ENCODE results near the gene GNAZ. TPM values are rescaled to one million over a fixed set of nuclear protein-coding genes. Genes with fewer than 3 reads are reported as not detected.
A peak's percentile ranks its signal among the peaks of the same experiment; 100 is the strongest.

Gene GNAZ
- polyA plus RNA-seq, 2 of the 4 experiments (the other 2 are of a cell fraction), result 1.9 to 2.5 TPM

DNA sequence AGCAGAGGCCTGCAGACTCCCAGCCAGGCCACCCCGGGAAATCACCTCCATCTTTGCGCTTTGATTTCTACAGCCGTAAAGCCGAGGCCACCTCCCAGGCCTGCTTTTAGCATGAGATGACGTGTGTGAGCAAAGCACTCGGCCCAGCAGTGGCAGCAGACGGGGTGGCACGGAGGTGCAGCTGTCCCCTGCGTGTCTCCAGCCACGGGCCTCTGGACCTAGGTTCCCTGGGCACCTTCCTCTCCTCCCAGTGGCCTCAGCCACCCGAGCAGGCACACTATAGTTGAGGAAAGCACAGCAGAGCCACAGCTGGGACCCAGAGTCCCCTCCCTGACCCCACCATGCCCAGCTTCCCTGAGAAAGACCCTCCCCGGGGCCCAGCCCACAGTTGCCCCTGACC is 15.9 kb downstream of the GNAZ start:
- TF ChIP-seq TFCP2L1 (CRISPR knock-in tag; IDR thresholded peaks at IDR 0.05) (no peak), HOXB13 (CRISPR knock-in tag; IDR thresholded peaks at IDR 0.05; ENCODE audit: low read depth) (no peak), GATA3 (IDR thresholded peaks at IDR 0.05; ENCODE audit: borderline replicate concordance) (no peak), MAFK (IDR thresholded peaks at IDR 0.05; ENCODE audit: partially characterized antibody) (no peak)
- no peak overlapping the region for H3K4me3 ChIP-seq
- CTCF ChIA-PET, result no interaction called here
- H3K9me3 ChIP-seq, result no peaks in the 10 kb centered on the region
- 81% methylated on average over 10 of the region's 12 CpGs for WGBS (ENCODE audit: missing lambda C conversion rate)
- no peak for DNase-seq (ENCODE audit: low read depth in 1 of 2, low spot score in 1 of 2)
- no peak overlapping the region for H3K4me2 ChIP-seq
- POLR2A ChIA-PET, result no interaction called here
- peaks cover 7% of the 10 kb centered on the region; the same call in 1 of the 3 replicates for H3K4me1 ChIP-seq
- FAIRE-seq, result no peak
- no peak for ATAC-seq
- H3K27ac ChIP-seq, result no peak overlapping the region

DNA sequence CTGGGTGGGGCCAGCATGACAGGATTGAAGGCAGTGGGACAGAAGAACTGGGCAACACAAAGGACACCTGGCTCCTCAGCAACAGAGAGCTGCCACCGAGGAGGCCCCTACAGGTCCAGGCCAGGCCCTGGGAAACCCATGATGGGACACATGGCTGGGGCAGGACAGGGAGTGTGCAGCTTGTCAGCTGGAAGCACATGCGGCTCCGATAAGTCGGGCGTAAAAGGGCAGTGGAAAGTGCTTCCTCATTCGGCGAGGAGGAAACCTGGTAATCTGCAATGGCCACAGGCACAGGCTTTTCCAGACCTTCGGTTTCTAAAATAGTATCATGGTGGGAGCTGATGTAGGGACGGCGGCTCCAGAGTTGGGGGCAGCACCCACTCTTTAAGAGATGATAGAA is 16.5 kb downstream of the GNAZ start:
- WGBS (ENCODE audit: missing lambda C conversion rate), result 93% methylated on average over 10 of the region's 10 CpGs
- ChIA-PET POLR2A (no interaction called here), CTCF (no interaction called here)
- Histone ChIP-seq H3K4me2 (no peak overlapping the region), H3K4me1 (peaks cover 7% of the 10 kb centered on the region; the same call in 1 of the 3 replicates), H3K27ac (no peak overlapping the region), H3K4me3 (no peak overlapping the region), H3K9me3 (no peaks in the 10 kb centered on the region)
- DNase-seq (ENCODE audit: low read depth in 1 of 2, low spot score in 1 of 2) (no peak), ATAC-seq (no peak), FAIRE-seq (no peak)
- TF ChIP-seq MYC (IDR thresholded peaks at IDR 0.05; ENCODE audit: borderline replicate concordance, low read length) (no peak), RNF2 (IDR thresholded peaks at IDR 0.05; ENCODE audit: borderline replicate concordance, low read depth) (no peak), BHLHE40 (IDR thresholded peaks at IDR 0.05; ENCODE audit: low read depth, low read length) (no peak), MAFK (IDR thresholded peaks at IDR 0.05; ENCODE audit: partially characterized antibody) (no peak), CHD4 (IDR thresholded peaks at IDR 0.05; ENCODE audit: borderline replicate concordance) (no peak), EP300 (IDR thresholded peaks at IDR 0.05) (no peak), HES2 (IDR thresholded peaks at IDR 0.05) (no peak)
- TF ChIP-seq, protein P1, sequence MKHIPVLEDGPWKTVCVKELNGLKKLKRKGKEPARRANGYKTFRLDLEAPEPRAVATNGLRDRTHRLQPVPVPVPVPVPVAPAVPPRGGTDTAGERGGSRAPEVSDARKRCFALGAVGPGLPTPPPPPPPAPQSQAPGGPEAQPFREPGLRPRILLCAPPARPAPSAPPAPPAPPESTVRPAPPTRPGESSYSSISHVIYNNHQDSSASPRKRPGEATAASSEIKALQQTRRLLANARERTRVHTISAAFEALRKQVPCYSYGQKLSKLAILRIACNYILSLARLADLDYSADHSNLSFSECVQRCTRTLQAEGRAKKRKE (CRISPR knock-in tag; IDR thresholded peaks at IDR 0.05; ENCODE audit: low read depth), result no peak

DNA sequence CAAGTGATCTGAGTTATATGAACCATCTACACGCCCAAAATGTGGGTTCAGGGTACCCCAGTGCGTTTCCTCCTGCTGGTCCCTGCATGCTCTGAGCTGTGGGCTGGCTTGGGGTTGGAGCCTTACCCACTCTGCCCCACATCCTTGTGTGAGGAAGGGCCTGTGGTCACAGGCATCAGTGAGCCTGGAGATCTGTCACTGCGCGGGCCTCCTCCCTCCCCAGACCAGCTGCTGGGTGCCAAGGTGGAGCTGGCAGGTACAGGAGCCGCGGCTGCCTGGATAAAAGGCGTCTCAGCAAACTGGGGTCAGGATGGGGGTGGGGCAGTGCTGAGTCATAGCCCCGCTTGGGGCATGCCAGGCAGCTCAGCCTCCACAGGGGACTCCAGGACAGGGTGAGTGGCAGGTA is 17.9 kb downstream of the GNAZ start:
- WGBS (ENCODE audit: missing lambda C conversion rate), result 73% methylated on average over 2 of the region's 8 CpGs
- ChIA-PET POLR2A (no interaction called here), CTCF (interaction anchor here (1.5 kb wide), 1 partner anchor 129 kb away, joined by 5 read pairs; no protein-coding TSS in a partner anchor)
- peaks cover 7% of the 10 kb centered on the region; the same call in 1 of the 3 replicates for H3K4me1 ChIP-seq
- TF ChIP-seq, protein P2, sequence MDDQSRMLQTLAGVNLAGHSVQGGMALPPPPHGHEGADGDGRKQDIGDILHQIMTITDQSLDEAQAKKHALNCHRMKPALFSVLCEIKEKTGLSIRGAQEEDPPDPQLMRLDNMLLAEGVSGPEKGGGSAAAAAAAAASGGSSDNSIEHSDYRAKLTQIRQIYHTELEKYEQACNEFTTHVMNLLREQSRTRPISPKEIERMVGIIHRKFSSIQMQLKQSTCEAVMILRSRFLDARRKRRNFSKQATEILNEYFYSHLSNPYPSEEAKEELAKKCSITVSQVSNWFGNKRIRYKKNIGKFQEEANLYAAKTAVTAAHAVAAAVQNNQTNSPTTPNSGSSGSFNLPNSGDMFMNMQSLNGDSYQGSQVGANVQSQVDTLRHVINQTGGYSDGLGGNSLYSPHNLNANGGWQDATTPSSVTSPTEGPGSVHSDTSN (IDR thresholded peaks at IDR 0.05), result no peak
- TF ChIP-seq ESRRA (IDR thresholded peaks at IDR 0.05; ENCODE audit: borderline replicate concordance, low read length), result no peak
- no peak for TF ChIP-seq JUNB (IDR thresholded peaks at IDR 0.05)
- TF ChIP-seq CBX8 (IDR thresholded peaks at IDR 0.05), result no peak
- no peak for TF ChIP-seq HMGXB4 (CRISPR knock-in tag; IDR thresholded peaks at IDR 0.05; ENCODE audit: borderline replicate concordance)
- no peak for TF ChIP-seq FOSL2 (IDR thresholded peaks at IDR 0.05)
- TF ChIP-seq FOSL2 (CRISPR knock-in tag; IDR thresholded peaks at IDR 0.05), result no peak
- no peak for TF ChIP-seq HEYL (CRISPR knock-in tag; IDR thresholded peaks at IDR 0.05)
- no peak for TF ChIP-seq HOXB13 (CRISPR knock-in tag; IDR thresholded peaks at IDR 0.05; ENCODE audit: low read depth)
- no peak for TF ChIP-seq CHD4 (IDR thresholded peaks at IDR 0.05; ENCODE audit: borderline replicate concordance)
- TF ChIP-seq, protein P3, sequence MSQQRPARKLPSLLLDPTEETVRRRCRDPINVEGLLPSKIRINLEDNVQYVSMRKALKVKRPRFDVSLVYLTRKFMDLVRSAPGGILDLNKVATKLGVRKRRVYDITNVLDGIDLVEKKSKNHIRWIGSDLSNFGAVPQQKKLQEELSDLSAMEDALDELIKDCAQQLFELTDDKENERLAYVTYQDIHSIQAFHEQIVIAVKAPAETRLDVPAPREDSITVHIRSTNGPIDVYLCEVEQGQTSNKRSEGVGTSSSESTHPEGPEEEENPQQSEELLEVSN (IDR thresholded peaks at IDR 0.05; ENCODE audit: borderline replicate concordance, low read depth), result no peak
- TF ChIP-seq EHF (CRISPR knock-in tag; IDR thresholded peaks at IDR 0.05), result no peak
- TF ChIP-seq JUN (IDR thresholded peaks at IDR 0.05), result no peak
- TF ChIP-seq POLR2A (IDR thresholded peaks at IDR 0.05; ENCODE audit: low read length), result no peak
- no peak for TF ChIP-seq KDM1A (IDR thresholded peaks at IDR 0.05; ENCODE audit: low read depth)
- TF ChIP-seq HOXB5 (CRISPR knock-in tag; IDR thresholded peaks at IDR 0.05), result no peak
- no peak for TF ChIP-seq RARB (CRISPR knock-in tag; IDR thresholded peaks at IDR 0.05)
- TF ChIP-seq, protein P4, sequence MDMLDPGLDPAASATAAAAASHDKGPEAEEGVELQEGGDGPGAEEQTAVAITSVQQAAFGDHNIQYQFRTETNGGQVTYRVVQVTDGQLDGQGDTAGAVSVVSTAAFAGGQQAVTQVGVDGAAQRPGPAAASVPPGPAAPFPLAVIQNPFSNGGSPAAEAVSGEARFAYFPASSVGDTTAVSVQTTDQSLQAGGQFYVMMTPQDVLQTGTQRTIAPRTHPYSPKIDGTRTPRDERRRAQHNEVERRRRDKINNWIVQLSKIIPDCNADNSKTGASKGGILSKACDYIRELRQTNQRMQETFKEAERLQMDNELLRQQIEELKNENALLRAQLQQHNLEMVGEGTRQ (IDR thresholded peaks at IDR 0.05), result no peak
- peak overlapping the region in 1 of 2 experiments; percentile 58; a peak in 2 of 6 replicates for H3K27ac ChIP-seq
- H3K4me2 ChIP-seq, result no peak overlapping the region
- FAIRE-seq, result no peak
- no peak for DNase-seq (ENCODE audit: low read depth in 1 of 2, low spot score in 1 of 2)
- H3K9me3 ChIP-seq, result no peaks in the 10 kb centered on the region
- no peak overlapping the region for H3K4me3 ChIP-seq
- ATAC-seq, result no peak

All from A549 (cell line).